HG02970 (cell line): Measurements from ENCODE around the gene MEGF11.

ENCODE experiments used
- ATAC-seq: cut with Tn5 transposase; IDR thresholded peaks from one replicate; pipeline ENCODE4 v1.9.1; 2021; ENCODE audit warnings: mild to moderate bottlenecking, moderate library complexity, moderate number of reproducible peaks; ENCODE audit not compliant: unreplicated experiment, low FRiP score

MEGF11 gene

GRCh38 chr15:65845826-65846519 is 407.6 kb downstream of the MEGF11 start:
- no peak for ATAC-seq
